IPS-NIHi7 (cell line): ENCODE measurements around the gene UBALD1.

Experiments
- DNase-seq: peaks from one replicate; pipeline ENCODE4 v3.0.0; 2012; ENCODE audit warnings: mixed read lengths; ENCODE audit errors: extremely low spot score

UBALD1 gene

GRCh38 chr16:4614571-4615383 is at the start of gene UBALD1:
Gene UBALD1, minus strand, starts transcription at chr16:4614888. Its CDS starts 91 bp downstream, at chr16:4614797.
- DNase-seq, result peak; percentile 73

GRCh38 chr16:4663777-4664465 is 49.2 kb upstream of the UBALD1 start:
- DNase-seq, result no peak

- no peak for DNase-seq
Observed at GRCh38 chr16:4663465-4663776, 48.7 kb upstream of the UBALD1 start.

- no peak for DNase-seq
Observed at GRCh38 chr16:4661661-4662060, 47.0 kb upstream of the UBALD1 start.

GRCh38 chr16:4660454-4661007 is 45.8 kb upstream of the UBALD1 start:
- no peak for DNase-seq

- no peak for DNase-seq
Observed at GRCh38 chr16:4659363-4660353, 45.0 kb upstream of the UBALD1 start.

- no peak for DNase-seq
Observed at GRCh38 chr16:4656695-4657686, 42.3 kb upstream of the UBALD1 start.

GRCh38 chr16:4656221-4656620 is 41.5 kb upstream of the UBALD1 start:
- no peak for DNase-seq

GRCh38 chr16:4655801-4656200 is 41.1 kb upstream of the UBALD1 start:
- DNase-seq, result no peak

- DNase-seq, result no peak
Observed at GRCh38 chr16:4654964-4655590, 40.4 kb upstream of the UBALD1 start.

- no peak for DNase-seq
Observed at GRCh38 chr16:4654011-4654963, 39.6 kb upstream of the UBALD1 start.

GRCh38 chr16:4652561-4652960 is 37.9 kb upstream of the UBALD1 start:
- no peak for DNase-seq

- no peak for DNase-seq
Observed at GRCh38 chr16:4651827-4652226, 37.1 kb upstream of the UBALD1 start.

- peak; percentile 94 for DNase-seq
Observed at GRCh38 chr16:4650443-4651074, 35.9 kb upstream of the UBALD1 start.

GRCh38 chr16:4649744-4650442 is 35.2 kb upstream of the UBALD1 start:
- DNase-seq, result no peak

GRCh38 chr16:4648917-4649316 is 34.2 kb upstream of the UBALD1 start:
- no peak for DNase-seq

GRCh38 chr16:4647644-4647980 is 32.9 kb upstream of the UBALD1 start:
- DNase-seq, result no peak
